BLaER1 (cell line): ENCODE measurements around the gene EIF5A.
A peak's percentile ranks its signal among the peaks of the same experiment; 100 is the strongest.

Experiments
- H3K27ac ChIP-seq: shearing (Covaris generic); formaldehyde crosslinking; 2 replicates; pipeline ENCODE4 v1.8.1; 2022
- H3K27me3 ChIP-seq: shearing (Covaris generic); formaldehyde crosslinking; 2 replicates; pipeline ENCODE4 v1.8.1; 2022
- H3K36me3 ChIP-seq: shearing (Covaris generic); formaldehyde crosslinking; 2 replicates; pipeline ENCODE4 v1.8.1; 2022
- H3K4me1 ChIP-seq: shearing (Covaris generic); formaldehyde crosslinking; 2 replicates; pipeline ENCODE4 v1.8.1; 2022
- H3K4me2 ChIP-seq: shearing (Covaris generic); formaldehyde crosslinking; 2 replicates; pipeline ENCODE4 v1.8.1; 2022
- H3K4me3 ChIP-seq: shearing (Covaris generic); formaldehyde crosslinking; 2 replicates; pipeline ENCODE4 v1.8.1; 2022
- H3K9ac ChIP-seq: shearing (Covaris generic); formaldehyde crosslinking; 2 replicates; pipeline ENCODE4 v1.8.1; 2022
- H3K9me3 ChIP-seq: shearing (Covaris generic); formaldehyde crosslinking; 2 replicates; pipeline ENCODE4 v1.8.1; 2022
- H4K20me1 ChIP-seq: shearing (Covaris generic); formaldehyde crosslinking; 2 replicates; pipeline ENCODE4 v1.8.1; 2022
- Cebpa-rat ChIP-seq: shearing (Covaris generic); IDR thresholded peaks from 2 replicates; pipeline ENCODE4 v1.8.1; 2022

EIF5A gene

GRCh38 chr17:7293816-7294613 lies 13.4 kb upstream of the EIF5A start:
- H3K9me3 ChIP-seq = no peaks in the 10 kb centered on the region
- no peak overlapping the region for H3K9ac ChIP-seq
- no peaks in the 10 kb centered on the region for H4K20me1 ChIP-seq
- H3K4me1 ChIP-seq = peaks cover 42% of the 10 kb centered on the region
- TF ChIP-seq Cebpa-rat = no peak
- no peak overlapping the region for H3K27ac ChIP-seq
- H3K36me3 ChIP-seq = no peaks in the 10 kb centered on the region
- H3K4me3 ChIP-seq = peak overlapping the region; percentile 52; the same call in 1 of the 2 replicates
- peaks cover 66% of the 10 kb centered on the region for H3K27me3 ChIP-seq
- peak overlapping the region; percentile 85 for H3K4me2 ChIP-seq

DNA sequence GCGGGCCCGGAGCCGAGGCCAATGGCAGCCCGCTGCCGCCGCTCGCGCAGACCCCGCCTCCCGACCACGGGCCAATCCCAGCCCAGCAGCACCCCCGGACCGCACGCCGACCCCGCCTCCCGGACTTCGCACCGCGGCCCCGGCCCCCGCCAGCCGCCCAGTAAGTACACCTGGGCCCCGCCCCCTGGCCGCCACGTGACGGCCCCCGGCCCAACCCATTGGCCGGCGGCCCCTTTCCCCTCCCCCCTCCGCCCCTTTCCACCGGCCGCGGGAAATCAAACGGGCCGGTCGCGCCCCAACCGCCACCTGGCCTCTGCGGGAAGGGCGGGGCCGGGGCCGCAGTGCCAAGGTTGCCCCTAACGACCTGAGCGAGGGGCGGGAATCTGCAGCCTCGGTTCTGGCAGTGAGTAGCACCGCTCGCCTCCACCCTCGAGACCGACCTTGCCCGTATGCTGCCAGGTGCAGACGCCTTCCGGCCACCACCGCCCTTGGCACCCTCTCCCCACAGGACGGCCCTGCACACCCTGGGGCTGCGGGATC lies 12.7 kb upstream of the EIF5A start, which contains the start of gene YBX2:
Gene YBX2 (minus strand): TSS at position 26 of the 540 bp plus-strand sequence. CDS start 139 bp downstream, outside the sequence.
- no peak for TF ChIP-seq Cebpa-rat
- Histone ChIP-seq H3K4me1 (peaks cover 42% of the 10 kb centered on the region), H4K20me1 (no peaks in the 10 kb centered on the region), H3K9ac (no peak within 1 kb of the TSS), H3K4me3 (peak within 1 kb of the TSS; percentile 52), H3K36me3 (no peaks in the 10 kb centered on the region), H3K27ac (no peak within 1 kb of the TSS), H3K27me3 (peaks cover 66% of the 10 kb centered on the region), H3K9me3 (no peaks in the 10 kb centered on the region), H3K4me2 (peak within 1 kb of the TSS; percentile 85)

DNA sequence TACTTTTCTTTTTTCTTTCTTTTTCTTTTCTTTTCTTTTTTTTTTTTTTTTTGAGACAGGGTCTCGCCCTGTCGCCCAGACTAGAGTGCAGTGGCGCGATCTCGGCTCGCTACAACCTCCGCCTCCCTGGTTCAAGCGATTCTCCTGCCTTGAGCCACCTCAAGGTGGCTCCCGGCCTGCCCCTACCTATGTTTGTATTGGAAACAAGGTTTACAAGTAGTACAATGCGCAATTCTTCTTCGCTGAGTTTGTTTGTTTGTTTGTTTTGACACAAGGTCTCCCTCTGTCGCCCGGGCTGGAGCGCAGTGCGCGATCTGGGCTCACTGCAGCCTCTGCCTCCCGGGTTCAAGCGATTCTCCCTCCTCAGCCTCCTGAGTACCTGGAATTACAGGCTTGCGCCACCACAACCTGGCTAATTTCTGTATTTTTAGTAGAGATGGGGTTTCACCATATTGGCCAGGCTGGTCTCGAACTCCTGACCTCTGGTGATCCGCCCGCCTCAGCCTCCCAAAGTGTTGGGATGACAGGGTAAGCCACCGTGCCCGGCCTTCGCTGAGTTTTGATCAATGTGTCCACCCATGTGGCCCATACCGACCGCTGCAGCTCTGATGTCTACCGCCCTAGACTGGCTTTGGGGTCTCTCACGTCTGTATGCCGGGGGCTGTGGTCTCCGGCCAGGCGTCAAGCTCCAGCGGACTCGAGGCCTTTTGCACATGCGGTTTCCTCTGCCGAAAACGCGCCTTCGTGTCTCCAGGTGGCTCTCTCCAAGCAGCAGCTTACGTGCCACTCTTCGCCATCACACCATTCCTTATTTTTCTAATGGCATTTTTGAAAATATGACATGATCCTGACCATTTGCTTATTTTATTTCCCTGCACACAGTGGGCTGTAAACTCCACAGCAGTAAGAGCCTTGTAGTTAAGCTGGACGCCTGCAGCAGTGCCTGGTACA lies 11.9 kb upstream of the EIF5A start:
- no peaks in the 10 kb centered on the region for H3K36me3 ChIP-seq
- H3K27ac ChIP-seq = no peak overlapping the region
- no peaks in the 10 kb centered on the region for H4K20me1 ChIP-seq
- no peak overlapping the region for H3K9ac ChIP-seq
- H3K4me3 ChIP-seq = peak overlapping the region; percentile 52
- TF ChIP-seq Cebpa-rat = no peak
- H3K4me1 ChIP-seq = peaks cover 42% of the 10 kb centered on the region
- no peaks in the 10 kb centered on the region for H3K9me3 ChIP-seq
- H3K27me3 ChIP-seq = peaks cover 62% of the 10 kb centered on the region
- peak overlapping the region; percentile 85 for H3K4me2 ChIP-seq

DNA sequence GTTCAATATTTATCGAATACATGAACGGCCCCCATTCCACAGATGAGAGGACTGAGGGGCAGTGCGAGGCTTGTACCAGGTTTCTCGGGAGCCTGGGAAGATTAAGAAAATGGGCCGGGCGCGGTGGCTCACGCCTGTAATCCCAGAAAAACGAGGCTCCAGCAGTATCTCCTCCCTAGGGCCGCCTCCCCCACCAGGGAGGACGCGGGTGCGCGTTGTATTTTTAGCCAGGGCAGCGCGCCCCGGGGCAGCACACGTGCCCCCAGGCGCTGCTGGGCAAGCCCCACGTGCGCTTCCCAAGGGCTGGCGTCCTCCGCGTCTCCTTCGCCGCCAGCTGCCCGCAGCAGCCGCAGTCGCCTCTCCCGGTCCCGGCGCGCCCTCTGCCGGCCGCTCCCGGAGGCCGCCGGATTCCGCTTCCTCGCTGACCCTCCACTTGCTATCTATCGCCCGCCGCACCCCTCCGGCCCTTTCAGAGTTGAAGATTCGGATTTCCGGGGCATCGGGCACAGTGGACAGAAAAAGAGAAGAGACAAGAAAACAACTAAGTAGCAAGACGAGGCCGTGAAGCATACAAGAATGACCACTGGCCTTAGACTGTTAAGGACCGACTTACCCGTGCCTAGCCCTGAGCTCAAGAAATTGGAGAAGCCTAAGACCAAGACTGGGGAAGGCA lies 11.1 kb upstream of the EIF5A start:
- H3K36me3 ChIP-seq = no peaks in the 10 kb centered on the region
- H3K9me3 ChIP-seq = no peaks in the 10 kb centered on the region
- H3K4me3 ChIP-seq = peak overlapping the region; percentile 40
- H3K4me1 ChIP-seq = peaks cover 42% of the 10 kb centered on the region
- H3K27me3 ChIP-seq = peaks cover 59% of the 10 kb centered on the region
- H3K9ac ChIP-seq = no peak overlapping the region
- no peak overlapping the region for H3K27ac ChIP-seq
- H4K20me1 ChIP-seq = no peaks in the 10 kb centered on the region
- H3K4me2 ChIP-seq = peak overlapping the region; percentile 85
- TF ChIP-seq Cebpa-rat = no peak

- peaks cover 12% of the 10 kb centered on the region for H4K20me1 ChIP-seq
- H3K9me3 ChIP-seq = no peaks in the 10 kb centered on the region
- H3K4me3 ChIP-seq = no peak overlapping the region
- no peak overlapping the region for H3K4me2 ChIP-seq
- no peaks in the 10 kb centered on the region for H3K27me3 ChIP-seq
- H3K36me3 ChIP-seq = peaks cover under 1% of the 10 kb centered on the region; the same call in 1 of the 2 replicates
- H3K4me1 ChIP-seq = peaks cover 11% of the 10 kb centered on the region
- TF ChIP-seq Cebpa-rat = no peak
- H3K9ac ChIP-seq = no peak overlapping the region
- H3K27ac ChIP-seq = no peak overlapping the region
These were observed 3.2 kb upstream of the EIF5A start for GRCh38 chr17:7304179-7304578.

GRCh38 chr17:7307686-7308624 lies 527 bp downstream of the EIF5A start:
- Histone ChIP-seq H3K9me3 (no peaks in the 10 kb centered on the region), H3K9ac (peak overlapping the region; percentile 99), H3K4me1 (peaks cover 42% of the 10 kb centered on the region), H4K20me1 (peaks cover 50% of the 10 kb centered on the region), H3K27ac (peak overlapping the region; percentile 98), H3K36me3 (peaks cover 39% of the 10 kb centered on the region), H3K4me2 (peak overlapping the region; percentile 89), H3K27me3 (no peaks in the 10 kb centered on the region), H3K4me3 (peak overlapping the region; percentile 85)
- TF ChIP-seq Cebpa-rat = no peak

GRCh38 chr17:7308625-7309433 lies 1.4 kb downstream of the EIF5A start:
- H3K4me3 ChIP-seq = peak overlapping the region; percentile 85
- H3K27me3 ChIP-seq = no peaks in the 10 kb centered on the region
- TF ChIP-seq Cebpa-rat = no peak
- H3K4me2 ChIP-seq = peak overlapping the region; percentile 89
- H3K9me3 ChIP-seq = no peaks in the 10 kb centered on the region
- H4K20me1 ChIP-seq = peaks cover 58% of the 10 kb centered on the region
- H3K4me1 ChIP-seq = peaks cover 51% of the 10 kb centered on the region
- H3K36me3 ChIP-seq = peaks cover 47% of the 10 kb centered on the region
- peak overlapping the region; percentile 99 for H3K9ac ChIP-seq
- H3K27ac ChIP-seq = peak overlapping the region; percentile 98

DNA sequence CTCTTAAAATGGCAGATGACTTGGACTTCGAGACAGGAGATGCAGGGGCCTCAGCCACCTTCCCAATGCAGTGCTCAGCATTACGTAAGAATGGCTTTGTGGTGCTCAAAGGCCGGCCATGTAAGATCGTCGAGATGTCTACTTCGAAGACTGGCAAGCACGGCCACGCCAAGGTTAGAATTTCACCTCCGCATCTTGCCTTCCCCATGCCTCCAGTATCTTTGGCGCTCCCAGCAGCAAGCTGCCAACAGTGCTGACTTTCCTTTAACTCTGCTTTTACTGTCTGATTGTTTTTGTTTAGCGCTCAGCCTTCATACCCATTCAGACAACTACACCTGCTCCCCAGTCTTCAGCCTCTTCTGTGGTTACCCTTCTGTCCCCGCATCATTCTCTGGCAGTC lies 2.2 kb downstream of the EIF5A start:
- TF ChIP-seq Cebpa-rat = no peak
- Histone ChIP-seq H3K27me3 (no peaks in the 10 kb centered on the region), H3K9ac (0 out of 2 replicates have a peak overlapping the region, but pooled peaks have one; percentile 99), H3K36me3 (peaks cover 50% of the 10 kb centered on the region), H3K27ac (no peak overlapping the region), H3K4me3 (peak overlapping the region; percentile 85), H3K4me1 (peaks cover 58% of the 10 kb centered on the region), H3K9me3 (no peaks in the 10 kb centered on the region), H3K4me2 (peak overlapping the region; percentile 89), H4K20me1 (peaks cover 66% of the 10 kb centered on the region)
